OCI-M1 (cell line): ENCODE results near the gene KLHL36.
A peak's percentile ranks its signal among the peaks of the same experiment; 100 is the strongest.
"Not testable (repeated sequence)": the region's sequence is repeated elsewhere in the genome, so short reads cannot be mapped to it uniquely, and the experiment has no call there.

ENCODE experiments used
- DNase-seq: peaks from one replicate; lab custom pipeline; 2025; lab: John Stamatoyannopoulos, UW

KLHL36 gene

DNA sequence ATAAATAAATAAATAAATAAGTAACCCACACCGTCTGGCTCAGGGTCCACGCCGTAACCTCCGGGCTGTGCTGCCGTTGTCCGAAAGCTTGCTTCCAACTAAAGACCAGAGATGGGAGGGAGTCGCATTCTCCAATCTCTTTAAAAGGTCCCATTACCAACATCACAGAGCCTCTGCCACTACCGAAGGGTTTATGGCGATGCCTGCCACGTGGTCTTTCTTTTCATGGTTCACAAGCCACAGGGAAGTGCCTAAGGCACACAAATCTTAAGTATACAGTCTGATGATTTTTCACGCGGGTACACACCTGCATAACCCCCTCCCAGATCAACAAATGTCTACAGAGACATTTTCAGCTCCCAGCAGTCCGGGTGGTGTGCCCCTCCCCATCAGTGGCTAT lies 31.8 kb upstream of the KLHL36 start:
- peak; percentile 24 for DNase-seq

DNA sequence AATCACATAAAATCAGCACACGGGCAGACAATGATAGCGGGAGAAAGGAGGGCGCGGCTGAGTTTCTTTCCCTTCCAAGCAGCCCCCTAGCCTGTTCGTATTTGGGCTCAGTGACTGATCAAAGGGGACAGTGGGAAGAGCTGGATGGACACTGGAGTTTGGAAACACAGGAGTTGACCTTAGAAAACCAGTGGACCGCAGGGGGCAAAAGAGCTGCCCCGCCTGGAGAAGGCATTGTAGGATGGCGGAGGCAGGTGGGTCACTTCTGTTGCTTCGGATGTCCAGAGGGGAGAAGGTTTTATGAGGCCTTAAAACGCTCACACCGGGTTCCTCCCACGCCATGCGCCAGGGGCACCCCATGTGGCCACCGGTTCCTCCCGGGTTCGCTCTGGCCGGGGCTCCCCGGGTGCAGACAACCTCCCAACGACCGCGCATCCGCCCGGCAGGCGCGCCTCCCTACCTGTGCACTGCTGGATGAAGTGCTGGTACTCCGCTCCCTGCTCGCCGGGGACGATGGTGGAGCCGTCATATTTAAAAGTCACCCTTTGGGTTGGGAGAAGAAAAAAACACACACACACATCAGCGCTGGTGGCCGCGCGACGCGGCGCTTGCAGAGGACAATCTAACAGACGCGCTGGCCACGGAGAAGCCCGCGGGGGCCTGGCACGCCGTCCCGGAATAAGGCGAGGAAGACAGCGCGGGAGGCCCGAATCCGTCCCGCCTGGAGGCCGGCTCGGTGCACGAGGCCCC lies 31.1 kb upstream of the KLHL36 start:
- DNase-seq, result no peak

DNA sequence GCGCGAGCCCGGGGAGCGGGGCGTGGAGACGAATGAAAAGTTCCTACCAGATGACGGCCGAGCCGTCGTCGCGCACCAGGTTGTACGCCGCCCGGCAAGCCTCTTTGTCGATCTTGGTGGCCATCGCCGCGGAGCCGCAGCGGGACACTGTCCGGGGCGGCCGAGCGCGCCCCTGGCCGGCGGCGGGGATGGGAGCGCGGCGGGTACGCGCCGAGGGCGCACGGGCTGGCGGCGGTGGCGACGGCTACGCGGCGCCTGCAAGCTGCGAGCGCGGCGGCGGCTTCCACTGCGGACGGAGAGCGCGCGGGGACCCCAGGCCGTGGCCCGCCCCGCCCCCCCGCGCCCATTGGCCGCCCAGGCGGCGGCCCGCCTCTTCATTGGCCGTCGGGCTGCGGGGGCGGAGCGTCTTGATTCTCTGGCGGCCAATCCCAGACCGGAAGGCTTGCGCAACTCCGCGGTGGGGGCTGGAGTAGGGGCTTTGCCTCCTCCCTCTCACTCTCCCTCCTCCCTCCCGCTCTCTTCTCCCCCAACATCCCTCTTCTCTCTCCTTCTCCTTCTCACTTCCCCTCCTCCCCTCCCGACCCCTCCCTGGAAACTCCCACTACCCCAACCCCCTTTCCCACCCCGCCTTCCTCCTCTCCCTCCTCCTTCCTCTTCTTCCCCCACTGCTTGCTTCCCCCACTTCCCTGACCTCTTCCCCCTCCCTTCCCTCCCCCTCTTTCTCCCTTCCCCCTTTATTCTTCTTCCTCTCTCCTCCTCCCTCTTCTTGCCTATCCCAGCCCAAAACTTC lies 30.3 kb upstream of the KLHL36 start, which contains the start of gene COTL1:
COTL1 (minus strand) TSS at position 288 of the 790 bp plus-strand sequence; CDS start at position 124, 164 bp downstream.
- peak; percentile 97 for DNase-seq

DNA sequence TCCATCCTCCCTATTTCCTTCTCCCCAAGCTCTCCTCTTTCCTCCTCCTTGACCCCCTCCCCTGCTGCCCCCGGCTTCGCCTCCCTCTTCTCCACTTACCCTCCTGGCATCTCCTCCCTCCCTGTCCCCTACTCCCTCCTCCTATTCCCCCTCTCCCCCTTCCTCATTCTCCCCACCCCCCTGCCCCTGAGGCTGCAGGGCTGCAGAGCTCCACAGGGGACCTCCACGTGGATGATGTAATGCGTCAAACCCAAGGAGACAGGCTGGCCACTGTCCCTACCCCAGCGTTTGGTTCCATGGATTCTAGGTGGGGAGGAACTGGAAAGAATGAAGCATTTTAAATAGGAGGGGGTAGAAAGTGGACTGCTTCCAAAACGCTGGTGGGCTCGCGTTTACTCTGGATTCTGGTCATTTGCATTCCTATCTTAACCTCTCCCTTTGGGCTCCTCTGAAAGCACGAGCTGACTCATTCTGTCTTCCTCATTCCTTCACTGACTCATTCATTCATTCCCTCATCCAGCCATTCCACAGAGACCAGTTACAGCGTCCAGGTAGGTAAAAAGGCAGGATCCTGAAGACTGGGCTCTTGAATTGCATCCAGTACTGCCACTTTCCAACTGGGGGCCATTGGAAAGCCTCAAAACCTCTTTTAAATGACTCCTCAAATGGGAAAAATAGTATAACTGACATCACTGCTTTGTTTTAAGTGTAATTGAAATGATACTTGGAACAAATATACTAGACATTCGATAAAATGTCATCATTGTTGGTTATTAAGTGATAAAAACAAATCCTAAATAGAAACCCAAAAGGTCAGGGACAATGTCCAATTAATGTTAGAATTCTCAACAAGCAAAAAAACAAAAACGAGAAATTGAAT lies 29.5 kb upstream of the KLHL36 start:
- peak; percentile 79 for DNase-seq

DNA sequence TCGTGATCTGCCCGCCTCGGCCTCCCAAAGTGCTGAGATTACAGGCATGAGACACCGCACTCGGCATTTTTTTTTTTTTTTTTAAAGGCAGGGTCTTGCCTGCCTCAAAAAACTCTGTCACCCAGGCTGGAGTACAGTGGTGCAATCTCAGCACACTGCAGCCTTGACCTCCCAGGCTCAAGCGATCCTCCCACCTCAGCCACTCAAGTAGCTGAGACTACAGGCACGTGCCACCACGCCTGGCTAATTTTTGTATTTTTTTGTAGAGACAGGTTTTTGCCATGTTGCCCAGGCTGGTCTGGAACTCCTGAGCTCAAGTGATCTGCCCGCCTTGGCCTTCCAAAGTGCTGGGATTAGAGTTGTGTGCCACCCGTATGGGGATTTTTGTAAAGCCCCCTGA lies 27.4 kb upstream of the KLHL36 start:
- not testable (repeated sequence) for DNase-seq

DNA sequence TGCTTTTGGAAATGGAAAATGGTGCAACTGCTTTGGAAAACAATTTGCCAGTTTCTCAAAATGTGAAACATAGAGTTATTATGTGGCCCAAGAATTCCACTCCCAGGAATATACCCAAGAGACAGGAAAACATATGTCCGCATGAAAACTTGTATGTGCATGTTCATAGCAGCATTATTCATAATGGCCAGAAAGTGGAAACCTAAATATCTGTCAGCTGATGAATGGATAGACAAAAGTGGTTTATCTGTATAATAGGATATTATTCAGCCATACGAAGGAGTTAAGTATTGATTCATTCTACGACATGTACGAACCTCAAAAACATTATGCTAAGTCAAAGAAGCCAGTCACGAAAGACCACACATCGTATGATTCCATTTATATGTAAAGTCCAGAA lies 22.8 kb upstream of the KLHL36 start:
- DNase-seq, result no peak

DNA sequence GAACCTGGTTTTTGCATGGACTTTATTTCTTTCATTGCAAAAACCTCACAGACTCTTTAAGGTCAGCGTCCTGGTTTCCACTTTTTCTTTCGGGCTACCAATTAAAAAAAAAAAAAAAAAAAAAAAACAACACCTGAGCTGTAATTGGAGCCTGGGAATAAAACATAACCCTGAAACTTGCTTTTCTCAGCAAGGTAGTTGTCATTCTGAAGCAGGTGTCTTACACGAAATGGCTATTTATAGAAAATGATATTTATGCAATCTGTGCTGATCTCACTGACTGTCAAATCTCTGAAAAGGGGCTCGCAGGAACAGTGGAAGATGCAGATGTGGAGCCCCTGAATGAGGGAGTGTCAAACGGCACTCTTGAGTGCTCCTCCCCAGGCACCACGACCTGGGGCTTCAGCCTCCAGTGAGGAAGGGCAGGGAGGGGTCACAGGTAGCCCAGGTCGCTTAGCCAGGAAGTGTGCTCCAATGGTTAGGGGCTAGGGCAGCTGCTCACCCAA lies 20.0 kb upstream of the KLHL36 start:
- DNase-seq, result no peak

DNA sequence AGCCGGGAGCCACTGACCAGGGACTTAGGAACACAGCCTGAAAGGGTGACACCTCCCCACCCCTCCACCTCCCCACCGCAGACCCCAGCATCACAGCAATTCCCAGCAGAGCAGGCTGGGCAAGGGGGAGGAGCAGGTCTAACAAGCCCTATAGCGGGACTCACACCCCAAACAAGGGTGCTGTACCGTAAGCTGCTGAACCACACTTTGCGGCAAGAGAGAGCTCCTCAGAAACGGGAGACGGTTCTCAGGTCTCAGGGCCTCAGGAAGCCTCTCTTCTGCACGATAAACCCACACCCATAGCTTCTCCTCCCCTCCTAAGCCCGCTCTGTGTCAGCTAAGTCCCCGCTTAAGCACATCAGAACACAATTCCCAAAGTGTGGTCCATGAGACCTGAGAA lies 18.7 kb upstream of the KLHL36 start:
- no peak for DNase-seq

DNA sequence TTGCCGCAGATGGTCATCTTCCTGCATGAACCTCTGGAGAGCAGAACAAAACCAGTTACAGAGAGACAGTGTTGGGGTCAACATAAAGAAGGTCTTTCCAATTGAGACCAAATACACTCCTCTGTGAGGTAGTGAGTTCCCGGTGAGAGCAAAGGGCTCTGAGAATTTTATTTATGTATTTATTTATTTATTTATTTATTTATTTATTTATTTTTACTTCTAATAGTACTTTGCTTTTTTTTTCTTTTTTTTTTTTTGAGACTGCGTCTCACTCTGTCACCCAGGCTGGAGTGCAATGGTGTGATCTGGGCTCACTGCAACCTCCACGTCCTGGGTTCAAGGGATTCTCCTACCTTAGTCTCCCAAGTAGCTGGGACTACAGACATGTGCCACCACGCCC lies 18.3 kb upstream of the KLHL36 start:
- DNase-seq, result no peak

DNA sequence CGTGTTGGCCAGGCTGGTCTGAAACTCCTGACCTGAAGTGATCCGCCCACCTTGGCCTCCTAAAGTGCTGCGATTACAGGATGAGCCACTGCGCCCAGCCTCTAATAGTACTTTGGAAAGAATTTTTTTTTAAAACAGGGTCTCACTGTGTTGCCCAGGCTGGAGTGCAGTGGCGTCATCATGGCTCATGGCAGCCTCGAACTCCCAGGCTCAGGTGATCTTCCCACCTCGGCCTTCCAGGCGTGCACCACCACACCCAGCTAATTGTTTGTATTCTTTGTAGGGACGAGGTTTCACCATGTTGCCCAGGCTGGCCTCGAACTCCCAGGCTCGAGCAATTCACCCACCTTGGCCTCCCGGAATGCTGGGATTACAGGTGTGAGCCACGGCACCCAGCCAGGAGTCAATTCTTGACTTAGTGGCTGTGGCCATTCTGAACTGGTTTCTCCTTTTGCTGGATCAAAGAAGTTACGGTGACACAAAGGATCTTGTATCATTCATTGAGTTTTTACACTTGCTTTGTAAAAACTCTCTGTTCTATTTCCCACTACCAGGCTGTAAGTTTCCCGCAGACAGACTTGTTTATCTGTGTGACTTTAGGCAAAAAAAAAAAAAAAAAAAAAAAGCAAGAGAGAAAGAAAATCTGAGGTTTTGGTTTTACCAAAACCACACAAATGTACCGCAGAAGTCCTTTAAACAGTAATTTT lies 17.7 kb upstream of the KLHL36 start:
- DNase-seq, result no peak

DNA sequence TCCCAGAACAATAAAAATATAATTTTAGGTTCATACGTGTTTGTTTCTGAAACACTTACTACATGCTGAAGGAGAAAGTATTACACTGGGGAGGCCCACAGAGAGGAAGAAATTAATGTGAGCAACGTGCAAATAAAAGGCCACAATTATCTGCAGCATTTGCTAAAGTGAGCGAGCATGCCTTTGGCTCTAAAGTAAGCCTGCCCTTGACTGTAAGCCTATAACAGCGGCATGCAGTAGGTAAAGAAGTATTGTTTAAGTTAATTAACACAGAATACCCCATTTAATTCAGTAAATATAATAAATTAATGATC lies 17.2 kb upstream of the KLHL36 start:
- no peak for DNase-seq

DNA sequence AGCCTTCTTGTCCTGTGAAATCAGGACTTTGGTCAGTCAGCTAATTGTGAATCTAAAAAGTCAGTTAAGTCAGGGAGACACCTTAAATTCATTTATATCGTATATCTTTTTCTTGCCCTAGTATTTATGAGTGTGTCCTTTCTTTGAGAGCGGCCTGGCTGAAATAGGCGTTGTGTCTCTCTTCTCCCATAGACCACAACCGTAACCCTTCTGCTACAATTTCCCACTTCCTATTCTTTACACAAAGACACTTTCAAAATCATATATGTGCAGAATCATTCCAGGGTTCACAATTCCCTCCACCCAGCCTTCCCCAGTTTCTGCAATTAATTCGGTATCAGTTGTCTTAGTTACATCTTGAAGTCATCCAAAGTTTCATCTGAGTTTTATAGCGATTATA lies 16.4 kb upstream of the KLHL36 start:
- DNase-seq, result no peak

DNA sequence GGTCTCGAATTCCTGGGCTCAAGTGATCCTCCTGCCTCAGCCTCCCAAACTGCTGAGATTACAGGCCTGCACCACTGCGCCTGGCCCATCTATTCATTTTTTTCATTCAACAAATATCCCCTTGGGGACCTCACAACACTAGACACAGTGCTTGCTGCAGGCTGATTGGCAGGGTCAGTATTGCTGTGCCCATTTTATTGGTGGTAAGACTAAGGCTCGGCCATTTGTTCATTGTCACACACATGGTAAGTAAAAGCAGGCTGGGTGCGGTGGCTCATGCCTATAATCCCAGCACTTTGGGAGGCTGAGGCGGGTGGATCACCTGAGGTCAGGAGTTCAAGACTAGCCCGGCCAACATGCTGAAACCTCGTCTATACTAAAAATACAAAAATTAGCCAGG lies 15.4 kb upstream of the KLHL36 start:
- DNase-seq, result not testable (repeated sequence)

DNA sequence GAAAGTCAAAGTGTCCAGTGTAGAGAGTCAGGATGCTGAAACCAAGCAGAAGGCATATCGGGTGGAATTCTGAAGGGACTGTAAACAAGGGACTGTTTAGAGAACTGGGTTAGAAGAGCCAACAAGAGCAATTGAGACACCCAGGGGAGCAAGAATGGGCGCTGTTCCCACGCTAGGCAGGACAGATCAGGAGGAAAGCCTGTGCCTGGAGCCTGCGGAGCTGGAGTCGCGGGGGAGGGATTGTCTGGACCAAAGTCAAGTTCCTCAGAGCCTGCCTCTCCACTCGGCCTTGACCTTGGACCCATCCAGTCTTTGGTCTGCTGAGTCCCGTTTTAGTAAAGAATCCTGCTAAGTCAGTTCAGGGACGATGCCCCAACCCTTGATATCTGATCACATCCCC lies 14.7 kb upstream of the KLHL36 start:
- no peak for DNase-seq

DNA sequence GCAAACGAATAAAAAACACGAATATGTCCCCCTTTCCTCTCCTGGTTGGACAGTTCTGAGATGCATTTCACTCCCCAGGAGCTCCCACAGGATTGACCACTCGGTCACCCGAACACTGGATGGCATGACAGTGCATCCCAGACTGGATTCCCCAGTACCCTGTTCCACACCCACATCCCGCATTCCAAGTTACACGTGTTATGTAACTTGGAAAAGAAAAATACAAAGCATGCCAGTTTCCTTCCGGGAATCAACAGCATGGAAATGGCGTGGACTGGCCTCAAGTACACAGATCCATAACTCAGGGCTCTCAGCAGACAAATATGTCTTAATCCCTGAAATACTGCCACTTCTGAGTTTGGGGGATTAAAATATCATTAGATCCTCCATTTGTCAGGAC lies 12.6 kb upstream of the KLHL36 start:
- no peak for DNase-seq

DNA sequence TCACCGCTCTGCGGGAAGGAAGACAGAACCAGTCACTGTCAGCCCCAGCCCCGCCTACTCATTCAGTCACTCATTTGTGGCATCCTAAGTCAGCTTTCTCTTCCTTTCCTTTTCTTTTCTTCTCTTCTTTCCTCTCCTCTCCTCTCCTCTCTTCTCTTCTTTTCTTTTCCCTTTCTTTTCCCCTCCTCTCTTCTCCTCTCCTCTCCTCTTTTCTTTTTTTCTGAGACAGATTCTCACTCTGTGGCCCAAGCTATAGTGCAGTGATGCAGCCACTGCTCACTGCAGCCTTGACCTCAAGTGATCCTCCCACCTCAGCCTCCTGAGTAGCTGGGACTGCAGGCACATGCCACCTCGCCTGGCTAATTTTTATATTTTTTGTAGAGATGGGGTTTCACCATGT lies 10.6 kb upstream of the KLHL36 start:
- no peak for DNase-seq

DNA sequence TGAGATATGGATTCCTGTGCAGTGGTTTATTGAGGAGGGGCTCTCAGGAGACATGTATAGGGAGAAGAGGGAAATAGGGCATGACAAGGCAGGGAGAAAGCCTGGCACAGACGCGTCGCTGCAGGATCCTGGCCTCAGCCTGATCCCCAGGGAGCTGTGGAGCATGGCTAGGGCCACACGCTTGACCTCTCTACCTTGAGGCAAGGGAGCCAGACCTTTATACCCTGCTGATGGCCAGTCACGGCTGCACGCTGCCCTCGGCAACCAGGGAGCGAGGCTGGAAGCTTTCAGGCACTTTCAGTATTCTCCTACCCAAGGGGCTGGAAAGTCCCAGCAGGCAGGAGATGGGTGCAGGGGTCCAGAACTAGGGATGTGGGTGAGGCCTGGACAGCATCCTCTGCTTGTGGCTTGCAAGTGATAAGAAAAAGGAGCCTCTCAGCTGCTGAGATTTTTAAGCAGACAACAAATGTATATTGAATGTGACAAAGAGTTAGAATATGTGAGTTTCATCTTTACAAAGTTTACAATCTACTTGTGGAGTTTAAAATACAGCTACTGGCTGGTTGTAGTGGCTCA lies 10.0 kb upstream of the KLHL36 start:
- DNase-seq, result no peak

DNA sequence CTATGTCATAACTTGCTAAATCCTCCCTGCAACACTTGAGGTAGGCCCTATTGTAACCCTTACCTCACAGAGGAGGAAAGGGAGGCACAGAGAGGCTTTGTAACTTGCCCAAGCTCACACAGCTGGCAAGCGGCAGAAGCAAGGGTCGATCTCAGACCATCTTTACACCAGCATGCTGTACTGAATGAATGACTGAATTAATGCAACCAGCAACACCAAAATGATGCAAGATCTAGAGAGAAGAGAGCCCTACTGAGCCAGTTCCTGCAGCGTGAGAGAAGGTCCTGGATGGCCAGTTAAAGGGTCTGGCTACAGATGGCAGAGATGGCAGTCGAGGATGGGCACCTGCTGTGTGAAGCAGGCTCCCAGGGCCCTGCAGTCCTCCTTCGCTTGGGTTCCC lies 8.2 kb upstream of the KLHL36 start:
- no peak for DNase-seq

DNA sequence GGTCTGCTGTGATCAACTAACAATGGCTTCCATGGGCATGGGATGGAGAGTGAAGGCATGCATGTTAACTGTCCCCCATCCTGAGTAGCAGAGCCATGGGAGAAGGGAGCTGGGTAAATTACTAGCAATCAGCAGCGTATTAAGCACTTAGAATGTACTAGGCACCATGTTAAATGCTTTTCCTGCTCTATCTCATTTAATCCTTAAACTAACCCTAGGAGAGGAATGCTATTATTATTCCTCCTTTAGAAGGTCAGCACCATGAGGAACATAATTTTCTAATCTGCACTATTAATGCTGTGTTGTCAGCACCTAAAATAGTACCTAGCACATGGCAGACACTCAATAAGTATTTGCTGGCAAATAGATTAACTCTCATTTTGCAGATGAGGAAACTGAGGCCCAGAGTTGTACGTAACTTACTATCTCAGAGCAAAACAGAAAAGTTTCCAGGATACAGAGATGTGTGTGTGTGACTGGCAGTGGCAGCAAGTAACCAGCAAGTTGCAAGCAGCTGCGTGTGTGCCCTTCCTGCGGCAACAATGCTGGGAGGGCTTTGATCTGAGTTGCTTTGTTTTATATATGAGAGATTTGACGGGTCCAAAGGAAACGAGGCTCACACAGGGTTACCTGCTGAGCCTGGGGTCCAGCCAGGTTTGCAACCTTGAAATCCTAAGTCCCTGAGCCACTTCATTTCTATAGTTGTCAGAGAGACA lies 6.5 kb upstream of the KLHL36 start:
- DNase-seq, result no peak

DNA sequence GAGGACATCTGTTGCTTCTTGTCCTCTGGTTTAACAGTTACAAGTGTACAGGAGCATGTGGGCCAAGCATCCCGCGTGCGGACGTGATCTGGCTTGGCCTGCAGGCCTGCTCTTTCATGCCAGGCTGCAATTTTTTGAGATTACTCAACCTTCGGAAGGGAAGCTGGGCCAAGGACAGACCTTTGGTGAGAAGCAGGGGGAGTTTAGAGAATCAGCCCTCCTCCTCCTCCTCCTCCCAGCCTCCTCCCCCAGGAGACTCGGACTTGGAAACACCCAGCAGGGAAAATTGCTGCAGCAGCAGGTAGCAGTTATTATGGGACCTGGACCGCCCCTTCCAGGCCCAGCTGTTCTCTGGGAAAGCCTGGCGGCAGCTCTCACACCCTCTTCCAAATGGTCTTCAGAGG lies 5.1 kb upstream of the KLHL36 start:
- DNase-seq, result no peak

DNA sequence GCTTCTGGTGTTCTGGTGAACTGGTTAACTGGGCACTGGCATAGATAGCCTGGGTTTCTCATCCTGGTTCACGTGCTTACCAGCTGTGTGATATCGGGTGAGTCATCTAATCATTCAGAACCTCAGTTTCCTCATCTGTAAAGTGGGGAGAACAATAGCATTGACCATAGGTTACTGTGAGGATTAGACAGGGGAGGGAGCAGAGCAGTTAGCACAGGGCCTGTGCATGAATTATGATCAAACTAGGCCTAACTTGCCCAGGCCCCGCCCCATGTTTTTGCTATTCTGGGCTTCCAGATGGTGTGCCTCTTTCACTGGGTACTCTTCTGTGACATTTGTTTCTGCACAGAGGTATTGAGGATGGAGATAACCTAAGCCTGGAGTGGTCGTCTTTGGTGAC lies 4.6 kb upstream of the KLHL36 start:
- no peak for DNase-seq
